GM15510 (cell line): ENCODE results near the gene PLCL2.

Source experiments
- POLR2A ChIP-seq: IDR thresholded peaks from 3 replicates; pipeline ENCODE4 v1.6.1; 2011; ENCODE audit warnings: borderline replicate concordance; ENCODE audit not compliant: insufficient read length; ENCODE audit errors: extremely low read depth

The PLCL2 gene

GRCh38 chr3:17040990-17041377 lies 156.2 kb downstream of the PLCL2 start:
- TF ChIP-seq POLR2A: no peak

DNA sequence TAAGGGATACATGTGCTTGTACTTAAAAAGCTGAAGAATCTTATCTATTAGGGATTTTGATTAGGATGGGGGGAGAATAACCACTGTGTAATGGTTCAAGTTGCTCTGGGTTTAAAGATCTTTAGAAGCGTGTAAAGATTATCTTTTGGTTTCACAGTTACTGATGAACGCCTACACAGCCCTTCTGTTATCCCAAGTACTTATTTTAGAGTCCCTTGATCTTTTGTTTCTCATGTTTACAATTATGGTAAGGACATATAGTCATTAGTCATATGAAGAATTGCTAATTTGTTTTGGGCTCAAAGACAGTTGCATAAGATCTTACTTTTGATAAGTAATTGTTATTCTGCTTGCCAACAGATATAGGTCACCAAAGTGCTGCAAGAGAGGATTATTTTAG lies 160.1 kb downstream of the PLCL2 start:
- TF ChIP-seq POLR2A: no peak

DNA sequence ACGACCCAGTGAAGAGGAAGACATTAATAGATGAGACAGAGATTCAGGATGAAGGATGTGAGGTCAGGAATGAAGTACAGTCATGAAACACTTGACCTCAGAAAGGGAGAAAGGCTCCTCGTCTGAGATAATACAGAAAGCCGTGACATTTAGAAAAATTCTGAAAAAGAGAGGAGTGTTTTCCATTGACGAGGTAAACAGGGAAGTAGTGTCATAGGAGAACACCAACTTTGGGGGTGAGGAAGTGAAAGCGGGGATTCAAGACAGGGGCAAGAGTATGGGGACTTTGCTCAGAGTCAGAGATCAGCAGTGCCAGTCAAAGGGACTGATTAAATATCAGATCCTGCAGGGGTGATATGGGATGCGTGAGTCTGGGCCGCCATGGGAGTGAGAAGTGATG lies 160.9 kb downstream of the PLCL2 start:
- TF ChIP-seq POLR2A: no peak

- TF ChIP-seq POLR2A: no peak
Measured at GRCh38 chr3:17046623-17047022, 161.9 kb downstream of the PLCL2 start.

- no peak for TF ChIP-seq POLR2A
Measured at GRCh38 chr3:17047162-17047561, 162.4 kb downstream of the PLCL2 start.

DNA sequence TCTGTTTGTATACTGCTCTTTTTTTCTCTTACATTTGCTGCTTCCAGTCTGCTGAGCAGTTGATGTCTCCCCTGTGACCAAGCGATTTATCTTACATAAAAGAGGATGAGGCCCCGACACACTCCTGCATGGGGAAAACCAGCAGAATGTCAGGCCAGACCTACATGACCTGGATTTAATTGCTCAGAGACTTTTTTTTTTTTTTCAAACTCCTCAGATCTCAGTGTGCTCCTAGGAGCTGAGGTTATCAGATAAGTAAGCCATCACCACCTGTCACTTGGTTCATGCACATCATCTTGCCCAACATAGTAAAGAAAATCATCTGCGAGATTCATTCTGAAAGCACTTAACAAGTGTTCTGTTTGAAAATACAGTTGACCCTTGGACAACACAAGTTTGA lies 163.1 kb downstream of the PLCL2 start:
- TF ChIP-seq POLR2A: no peak

DNA sequence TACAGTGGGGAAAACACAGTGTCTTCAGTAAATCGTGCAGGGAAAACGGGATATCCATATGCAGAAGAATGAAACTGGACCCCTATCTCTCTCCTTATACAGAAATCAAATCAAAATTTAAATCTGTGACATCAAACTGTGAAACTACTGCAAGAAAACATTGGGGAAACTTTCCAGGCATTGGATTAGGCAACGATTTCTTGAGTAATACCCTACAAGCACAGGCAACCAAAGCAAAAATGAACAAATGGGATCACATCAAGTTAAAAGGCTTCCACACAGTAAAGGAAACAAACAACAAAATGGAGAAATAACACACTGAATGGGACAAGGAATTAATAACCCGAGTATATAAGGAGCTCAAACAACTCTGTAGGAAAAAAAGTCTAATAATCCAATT lies 165.3 kb downstream of the PLCL2 start:
- TF ChIP-seq POLR2A: no peak

GRCh38 chr3:17050506-17050905 lies 165.8 kb downstream of the PLCL2 start:
- TF ChIP-seq POLR2A: no peak

DNA sequence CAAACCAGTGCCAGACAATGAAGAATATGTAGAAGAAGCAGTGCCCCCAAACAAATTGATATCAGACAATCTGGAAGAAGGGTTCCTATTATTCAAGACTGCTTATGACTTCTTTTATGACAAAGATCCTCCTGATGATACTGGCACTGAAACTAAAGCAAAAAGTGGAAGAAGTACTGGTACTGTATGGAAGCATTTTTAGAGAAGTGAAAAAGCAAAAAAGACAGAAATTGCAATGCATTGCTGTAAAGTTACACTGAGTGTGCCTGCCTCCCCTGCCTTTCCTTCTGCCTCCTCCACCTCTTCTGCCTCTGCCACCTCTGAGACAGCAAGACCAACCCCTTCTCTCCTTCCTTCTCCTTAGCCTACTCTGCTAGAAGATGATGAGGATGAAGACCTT lies 167.6 kb downstream of the PLCL2 start:
- no peak for TF ChIP-seq POLR2A

DNA sequence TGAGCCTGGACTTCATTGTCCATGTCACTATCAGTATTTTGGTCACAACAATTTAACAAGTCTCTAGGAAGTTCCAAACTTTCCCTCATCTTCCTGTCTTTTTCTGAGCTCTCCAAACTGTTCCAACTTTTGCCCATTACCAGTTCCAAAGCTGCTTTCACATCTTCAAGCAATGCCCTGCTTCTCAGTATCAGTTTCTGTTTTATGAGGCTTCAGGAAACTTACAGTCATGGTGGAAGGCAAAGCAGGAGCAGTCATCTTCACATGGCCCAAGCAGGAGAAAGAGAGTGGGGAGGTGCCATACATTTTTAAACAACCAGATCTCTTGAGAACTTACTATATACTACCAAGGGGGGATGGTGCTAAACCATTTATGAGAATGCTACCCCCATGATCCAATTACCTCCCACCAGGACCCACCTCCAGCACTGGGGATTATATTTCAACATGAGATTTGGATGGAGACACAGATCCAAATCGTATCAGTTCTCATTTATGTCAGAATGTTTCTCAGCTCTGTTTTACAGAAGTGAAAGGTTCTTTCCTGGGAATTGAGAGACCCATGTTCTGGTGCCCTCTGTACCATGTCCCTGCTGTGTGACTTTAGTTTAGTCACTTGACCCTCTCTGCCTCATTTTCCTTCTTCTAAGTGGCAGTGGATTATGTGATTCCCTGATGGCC lies 169.7 kb downstream of the PLCL2 start:
- no peak for TF ChIP-seq POLR2A

DNA sequence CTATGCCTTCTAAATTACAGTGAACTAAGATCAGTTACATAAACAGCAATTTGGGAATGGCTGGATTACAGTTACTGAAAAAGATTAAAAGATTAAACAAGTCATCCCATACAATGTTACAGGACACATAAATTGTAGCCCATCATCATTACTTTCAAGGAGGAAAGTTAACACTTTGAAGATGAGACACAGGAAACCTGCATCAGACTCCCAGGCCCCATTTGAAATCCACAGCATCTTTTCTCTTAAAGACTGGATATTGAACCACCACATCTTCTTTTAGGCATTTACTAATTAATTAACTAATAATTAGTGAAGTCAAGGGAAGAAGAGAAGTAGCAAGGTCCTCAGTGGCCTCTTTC lies 170.2 kb downstream of the PLCL2 start:
- TF ChIP-seq POLR2A: no peak

DNA sequence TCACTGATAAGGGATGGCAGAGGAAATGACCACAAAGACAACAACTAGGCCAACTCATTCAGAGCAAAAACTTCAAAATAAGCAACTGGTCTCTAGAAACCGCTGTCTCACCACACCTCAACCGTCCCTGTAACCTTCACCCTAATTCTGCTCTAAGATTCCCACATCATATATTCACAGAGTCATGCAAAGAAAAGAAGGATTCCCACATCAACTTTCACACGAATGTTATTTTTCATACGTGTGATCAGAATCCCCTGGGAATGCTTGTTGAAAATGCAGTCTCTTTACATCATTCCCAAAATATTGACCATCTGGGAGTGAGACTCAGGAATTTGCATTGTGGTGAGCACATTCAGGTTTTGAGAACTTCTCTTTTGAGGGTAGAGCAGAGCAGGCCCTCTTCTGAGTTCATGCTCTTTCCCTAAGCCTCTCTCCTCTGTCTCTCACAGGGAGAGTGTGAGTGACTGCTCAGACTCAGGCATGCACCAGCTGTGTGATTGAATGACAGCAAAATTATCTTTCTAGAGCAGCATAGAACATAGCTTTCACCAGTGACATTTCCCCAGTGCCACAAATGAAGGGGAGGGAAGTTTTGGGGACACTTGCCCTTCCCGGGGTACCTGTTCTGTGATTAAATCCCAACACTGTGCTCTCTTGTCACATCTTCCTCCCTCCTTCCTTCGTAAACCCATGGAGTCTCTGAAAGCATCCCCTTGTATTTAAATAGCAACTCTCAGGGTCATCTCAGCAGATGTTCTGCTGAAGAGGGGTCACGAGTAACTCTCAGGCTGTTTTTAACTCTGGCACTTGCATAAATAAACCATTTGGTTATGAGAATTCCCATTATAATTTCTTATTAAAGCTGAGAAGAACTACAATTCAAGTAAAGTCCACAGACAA lies 170.9 kb downstream of the PLCL2 start:
- no peak for TF ChIP-seq POLR2A

DNA sequence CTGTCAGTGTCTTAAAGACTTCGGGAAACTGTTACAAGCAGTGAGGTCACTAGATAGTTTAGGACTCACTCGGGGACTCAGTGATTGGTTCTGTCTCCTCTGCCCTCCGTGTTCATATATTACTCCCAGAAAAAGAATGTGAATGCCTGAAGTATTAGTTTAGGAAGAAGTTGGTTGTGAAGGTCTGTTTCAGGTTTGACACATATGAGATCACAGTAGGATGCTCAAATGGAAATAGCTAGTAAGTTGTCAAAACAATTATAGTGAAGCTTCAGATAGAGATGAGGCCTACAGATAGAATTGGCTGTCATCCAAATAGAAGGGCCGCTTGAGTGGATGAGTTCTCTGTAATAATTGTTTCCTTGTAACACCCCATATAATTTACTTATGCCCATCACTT lies 172.6 kb downstream of the PLCL2 start:
- TF ChIP-seq POLR2A: no peak

DNA sequence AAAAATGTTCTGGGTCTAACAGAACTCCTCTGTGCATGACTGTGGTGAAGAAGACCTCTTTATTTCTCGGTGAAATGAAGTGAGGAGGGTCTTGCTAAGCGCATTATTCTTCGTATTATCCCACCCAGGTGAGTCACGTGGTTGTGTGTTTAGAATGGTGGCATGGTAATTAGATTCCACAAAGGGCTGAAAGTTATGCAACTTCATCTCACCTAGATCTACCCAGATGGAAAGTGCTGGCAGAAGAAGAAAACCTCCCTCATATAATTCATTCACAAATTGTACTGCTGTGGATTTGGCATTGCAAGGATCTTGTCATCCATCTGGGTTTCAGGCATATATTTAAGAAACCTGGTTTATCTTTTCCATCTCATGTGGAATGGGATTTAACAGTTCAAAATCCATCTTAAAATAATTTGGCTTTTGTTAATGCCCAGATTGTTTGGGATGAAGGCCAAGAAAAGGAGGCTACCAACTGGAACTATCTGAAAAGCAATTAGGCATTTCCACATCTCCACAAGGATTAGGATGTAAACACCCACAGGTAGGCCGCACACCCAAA lies 175.3 kb downstream of the PLCL2 start:
- TF ChIP-seq POLR2A: no peak

GRCh38 chr3:17061005-17061404 lies 176.2 kb downstream of the PLCL2 start:
- TF ChIP-seq POLR2A: no peak

DNA sequence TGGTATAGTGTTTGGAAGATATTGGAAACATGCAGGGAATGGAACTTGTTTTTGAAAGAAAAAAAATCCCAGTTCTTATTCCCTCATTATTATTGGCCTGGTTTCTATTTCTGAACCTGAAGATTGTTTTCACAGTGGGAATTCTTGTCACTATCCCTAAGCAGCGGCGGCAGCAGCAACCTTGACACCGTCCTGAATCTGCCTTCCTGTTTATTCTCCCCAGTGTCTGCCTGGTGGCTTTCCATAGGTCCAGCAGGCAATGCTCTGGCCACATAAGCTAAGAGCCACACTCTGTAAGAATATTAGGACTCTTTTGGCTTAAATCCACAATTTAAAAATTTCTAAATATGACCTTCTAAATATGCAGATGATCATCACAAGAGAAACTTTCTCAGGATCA lies 178.0 kb downstream of the PLCL2 start:
- no peak for TF ChIP-seq POLR2A
